ENCODE measurements around the gene DLGAP1. TPM values are rescaled to one million over a fixed set of nuclear protein-coding genes. Genes with fewer than 3 reads are reported as not detected.

DLGAP1 gene
- total RNA-seq, 1 donor from 2014 or later, result 105 TPM

DNA sequence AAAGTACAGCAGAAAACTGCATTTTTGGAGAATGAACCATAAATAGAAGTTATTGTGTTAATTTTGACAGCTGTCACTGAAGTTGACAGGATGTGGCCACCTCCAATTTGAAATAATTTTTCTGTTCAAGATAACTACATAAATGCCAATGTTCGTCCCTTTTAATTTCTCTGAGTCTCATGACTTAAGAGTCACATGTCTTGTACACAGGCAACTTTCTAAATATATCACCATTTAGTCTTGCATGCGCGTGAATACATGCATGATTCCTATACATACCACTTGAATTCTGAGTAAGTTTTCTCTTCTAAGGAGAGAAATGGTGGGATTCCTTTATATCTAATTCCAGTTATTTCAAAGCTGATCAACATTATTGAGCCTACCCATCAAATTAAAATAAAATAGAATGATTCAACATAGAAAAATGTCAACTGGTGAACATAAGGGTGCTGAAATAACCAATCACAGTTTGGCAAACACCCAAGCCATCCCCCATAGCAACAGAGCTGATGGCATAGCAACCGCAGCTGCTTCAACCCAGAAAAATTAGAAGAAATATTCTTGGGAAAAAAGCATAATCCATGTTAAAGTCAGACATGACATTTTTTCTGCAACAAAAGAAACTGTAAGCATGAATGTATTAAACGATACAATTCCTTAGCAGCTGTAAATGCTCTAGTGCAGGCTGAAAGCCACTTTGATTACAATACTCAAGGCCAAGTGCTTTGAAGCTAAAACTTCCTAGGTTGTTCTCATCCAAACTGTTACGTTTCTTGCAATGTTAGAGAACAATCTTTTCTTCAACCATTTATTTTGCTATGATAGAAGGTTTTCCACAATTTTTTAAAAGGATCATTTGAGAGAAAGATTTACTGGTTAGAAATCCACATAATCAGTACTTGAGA lies 282.7 kb downstream of the DLGAP1 start:
- no peak for DNase-seq (ENCODE audit: low spot score)

- DNase-seq (ENCODE audit: low spot score), result no peak
Measured at GRCh38 chr18:4157352-4157751, 297.8 kb downstream of the DLGAP1 start.

DNA sequence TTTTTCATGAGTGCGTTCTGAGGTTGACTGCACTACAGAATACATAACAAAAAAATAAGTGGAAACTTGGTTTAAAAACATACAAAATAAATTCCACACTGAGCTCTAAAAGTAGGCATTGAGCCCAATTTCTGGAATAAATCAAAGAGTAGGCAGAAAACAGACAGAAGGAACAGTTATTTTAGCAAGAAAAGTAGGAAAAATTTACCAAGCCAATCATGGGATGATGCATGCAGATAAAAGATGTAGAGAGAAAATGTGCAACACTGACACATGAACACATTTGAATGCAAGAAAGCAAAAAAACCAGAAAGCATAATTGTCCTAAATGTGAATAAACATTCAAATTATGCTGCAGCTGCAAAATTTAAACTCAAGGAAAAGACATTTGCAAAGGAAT lies 308.3 kb downstream of the DLGAP1 start:
- DNase-seq (ENCODE audit: low spot score), result no peak

DNA sequence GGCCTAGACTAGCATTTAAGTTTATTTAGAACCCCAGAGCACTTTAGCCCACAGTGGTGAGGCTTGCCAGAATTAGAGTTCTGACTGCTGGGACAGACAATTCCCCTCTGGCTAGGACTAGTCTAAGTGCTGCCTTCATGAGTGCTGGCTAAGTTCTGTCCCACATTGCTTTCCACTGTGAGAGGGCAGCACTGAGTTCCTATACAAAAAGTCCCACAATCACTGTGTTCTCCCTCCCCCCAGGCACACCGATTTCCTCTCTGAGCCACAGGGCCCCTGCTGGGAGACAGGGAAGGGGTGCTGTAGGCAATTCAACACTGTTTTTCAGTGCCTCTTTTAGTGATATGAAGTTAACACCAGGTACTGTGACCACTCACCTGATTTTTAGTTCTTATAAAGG lies 310.9 kb downstream of the DLGAP1 start:
- DNase-seq (ENCODE audit: low spot score), result no peak

DNA sequence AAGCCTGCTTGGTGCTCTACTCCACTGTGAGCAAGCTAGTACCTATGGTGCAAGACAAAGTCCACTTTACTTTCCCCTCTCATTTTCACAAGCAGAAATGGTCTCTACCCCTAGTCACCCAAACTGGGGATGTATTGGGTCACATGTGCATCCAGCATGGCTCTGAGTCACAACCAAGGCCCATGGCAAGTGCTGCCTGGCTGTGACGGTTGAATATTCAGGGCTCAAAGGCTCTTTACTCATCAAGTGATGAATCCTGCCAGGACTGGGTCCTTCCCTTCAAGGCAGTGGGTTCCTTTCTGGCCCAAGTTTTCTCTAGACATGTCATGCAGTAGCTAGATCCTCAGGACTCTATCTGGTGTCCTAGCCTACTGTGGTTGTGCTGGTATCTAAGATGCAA lies 311.5 kb downstream of the DLGAP1 start:
- no peak for DNase-seq (ENCODE audit: low spot score)

DNA sequence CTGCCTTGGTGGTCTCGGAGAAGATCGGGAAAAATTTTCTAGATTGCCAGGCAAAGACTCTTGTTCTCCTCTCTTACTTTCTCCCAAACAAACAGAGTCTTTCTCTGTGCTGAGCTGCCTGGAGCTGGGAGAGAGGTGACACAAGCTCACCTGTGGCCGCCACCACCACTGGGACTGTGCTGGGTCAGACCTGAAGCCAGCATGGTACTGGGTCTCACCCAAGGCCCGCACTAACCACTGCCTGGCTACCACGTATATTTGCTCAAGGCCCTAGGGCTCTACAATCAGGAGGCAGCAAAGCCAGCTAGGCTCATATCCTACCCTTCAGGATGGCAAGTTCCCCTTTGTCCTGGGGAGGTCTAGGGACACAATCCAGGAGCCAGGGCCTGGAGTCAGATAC lies 312.2 kb downstream of the DLGAP1 start:
- DNase-seq (ENCODE audit: low spot score), result no peak

GRCh38 chr18:4134700-4135099 lies 320.4 kb downstream of the DLGAP1 start:
- DNase-seq (ENCODE audit: low spot score), result no peak

DNA sequence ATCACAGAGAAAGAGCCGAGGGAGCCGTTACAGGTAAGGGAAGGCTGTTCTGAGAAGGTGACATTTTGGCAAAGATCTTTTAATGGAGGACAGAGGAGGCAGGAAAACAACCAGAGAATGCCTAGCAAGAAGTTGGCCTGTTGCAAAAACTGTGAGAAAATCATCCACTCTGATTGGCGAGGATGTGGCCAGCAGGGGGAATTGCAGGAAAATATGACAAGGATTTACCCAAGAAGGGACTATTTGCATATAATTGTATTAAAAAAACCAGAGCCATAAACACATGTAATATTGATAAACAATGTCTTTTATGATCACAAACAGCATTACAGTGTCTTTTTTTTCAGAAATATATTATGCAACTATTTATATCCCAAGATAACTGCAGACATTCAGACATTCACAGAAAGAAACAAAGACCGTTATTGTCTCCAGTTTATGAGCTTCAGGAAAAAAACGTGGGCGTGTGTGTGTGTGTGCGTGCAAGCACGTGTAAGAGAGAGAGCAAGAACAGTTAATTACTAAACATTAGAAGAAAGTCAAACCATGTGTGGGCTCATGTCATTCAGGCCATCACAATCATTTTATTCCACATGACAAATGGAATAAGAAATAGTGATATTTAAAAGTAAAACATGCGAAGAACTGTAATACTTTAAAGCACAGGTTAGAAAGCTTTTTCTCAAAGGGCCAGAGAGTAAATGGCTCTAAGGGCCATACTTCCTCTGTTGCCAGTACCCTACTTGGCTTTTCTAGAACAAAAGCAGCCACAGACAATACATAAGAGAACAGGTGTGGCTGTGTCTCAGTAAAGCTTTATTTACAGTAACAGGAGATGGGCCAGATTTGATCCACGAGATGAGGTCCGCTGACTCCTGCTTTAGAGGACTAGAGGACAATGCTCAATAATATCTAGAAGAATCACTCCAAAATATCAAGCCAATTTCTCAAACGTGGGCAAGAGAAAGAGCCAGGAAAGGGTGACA lies 324.1 kb downstream of the DLGAP1 start:
- no peak for DNase-seq (ENCODE audit: low spot score)

- no peak for DNase-seq (ENCODE audit: low spot score)
Measured at GRCh38 chr18:4126939-4127338, 328.2 kb downstream of the DLGAP1 start.

- no peak for DNase-seq (ENCODE audit: low spot score)
Measured at GRCh38 chr18:4125627-4126230, 329.4 kb downstream of the DLGAP1 start.

DNA sequence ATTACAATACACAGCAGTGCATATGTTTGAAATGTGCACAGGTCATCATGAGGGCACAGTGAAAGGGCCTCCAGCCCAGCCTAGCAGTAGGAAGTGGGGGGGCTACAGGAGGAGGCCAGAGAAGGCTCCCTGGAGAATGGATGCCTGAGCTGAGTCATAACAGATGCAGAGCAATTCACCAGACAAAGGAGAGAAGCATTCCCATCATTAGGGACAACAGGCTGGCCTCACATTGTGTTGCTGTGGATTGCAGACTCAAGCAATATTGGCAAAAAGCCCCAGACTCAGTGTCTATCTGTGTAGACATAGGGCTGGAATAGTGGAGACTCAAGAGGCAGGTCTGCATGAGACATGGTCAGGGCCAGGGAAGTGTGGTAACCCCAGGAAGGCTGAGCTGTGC lies 329.9 kb downstream of the DLGAP1 start:
- DNase-seq (ENCODE audit: low spot score), result no peak

- DNase-seq (ENCODE audit: low spot score), result no peak
Measured at GRCh38 chr18:4119813-4120212, 335.3 kb downstream of the DLGAP1 start.

- DNase-seq (ENCODE audit: low spot score), result no peak
Measured at GRCh38 chr18:4119127-4119648, 335.9 kb downstream of the DLGAP1 start.

- DNase-seq (ENCODE audit: low spot score), result no peak
Measured at GRCh38 chr18:4108016-4108415, 347.1 kb downstream of the DLGAP1 start.

- no peak for DNase-seq (ENCODE audit: low spot score)
Measured at GRCh38 chr18:4107049-4107467, 348.0 kb downstream of the DLGAP1 start.

DNA sequence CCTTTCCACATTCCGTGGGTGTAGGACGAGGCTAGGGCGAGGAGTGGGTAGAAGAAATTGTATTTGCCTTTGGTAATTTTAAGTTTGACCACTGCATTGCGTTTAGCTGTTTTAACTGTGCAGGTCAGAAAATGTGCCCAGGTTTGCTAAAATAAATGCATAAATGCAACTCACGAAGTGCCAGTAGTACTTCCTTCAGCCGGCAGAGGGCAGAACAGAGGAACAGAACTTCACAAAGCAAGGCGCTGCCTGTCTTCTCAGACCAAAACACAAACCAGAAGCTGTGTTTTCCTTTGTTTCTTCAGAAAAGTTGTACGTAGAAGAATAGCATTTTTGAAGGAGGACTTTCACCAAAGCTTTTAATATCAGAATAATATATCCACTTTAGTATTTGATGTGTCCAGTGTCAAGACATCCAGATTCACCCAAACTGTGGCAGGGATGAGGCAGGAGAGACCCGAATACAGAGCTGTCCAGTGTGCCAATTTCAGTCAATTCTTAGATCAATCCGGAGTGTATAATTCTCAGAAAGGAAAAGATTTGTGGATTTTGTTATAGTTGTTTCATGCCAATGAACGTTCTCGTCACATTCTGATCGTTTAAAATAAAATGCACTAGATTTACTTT lies 348.6 kb downstream of the DLGAP1 start:
- peak; percentile 60 for DNase-seq (ENCODE audit: low spot score)

DNA sequence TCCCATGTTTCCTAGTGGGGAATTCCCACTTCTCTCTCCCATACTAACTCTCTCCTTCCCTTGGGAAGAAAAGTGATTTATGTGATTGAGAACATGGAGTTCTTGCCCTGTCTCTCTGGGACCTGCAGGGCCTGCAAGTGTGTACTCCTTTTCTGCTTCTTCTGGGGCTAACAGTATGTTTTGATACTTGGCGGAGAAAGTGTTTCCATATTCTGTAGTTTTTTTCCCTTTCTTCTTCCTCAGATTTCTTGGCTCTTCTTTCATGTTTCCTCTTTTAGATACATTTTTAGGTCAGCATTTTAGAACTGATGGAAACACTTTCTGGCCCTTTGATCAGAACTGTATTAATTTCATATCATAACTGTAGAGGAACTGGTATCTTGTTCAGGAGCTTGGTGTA lies 352.2 kb downstream of the DLGAP1 start:
- DNase-seq (ENCODE audit: low spot score), result no peak

GRCh38 chr18:4101009-4101408 lies 354.1 kb downstream of the DLGAP1 start:
- DNase-seq (ENCODE audit: low spot score), result no peak

DNA sequence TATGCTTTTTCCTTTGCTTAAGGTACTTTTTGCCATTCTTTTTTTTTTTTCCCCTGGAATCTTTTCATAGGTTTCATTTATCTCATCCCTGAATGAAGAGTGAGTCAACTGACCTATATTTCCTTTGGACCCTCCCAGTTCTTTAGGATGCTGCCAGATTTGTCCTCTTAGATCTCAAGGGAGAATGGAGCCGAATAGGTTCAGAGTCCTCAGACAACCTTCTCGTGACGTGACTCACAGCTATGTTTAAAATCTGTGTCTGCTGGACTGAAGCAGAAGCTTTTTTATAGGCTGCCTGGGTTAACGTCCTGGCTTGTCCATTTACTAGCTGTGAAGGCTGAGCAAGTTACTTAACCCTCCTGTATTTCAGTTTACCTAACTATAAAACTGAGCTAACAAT lies 358.6 kb downstream of the DLGAP1 start:
- no peak for DNase-seq (ENCODE audit: low spot score)

- no peak for DNase-seq (ENCODE audit: low spot score)
Measured at GRCh38 chr18:4093676-4094075, 361.4 kb downstream of the DLGAP1 start.

DNA sequence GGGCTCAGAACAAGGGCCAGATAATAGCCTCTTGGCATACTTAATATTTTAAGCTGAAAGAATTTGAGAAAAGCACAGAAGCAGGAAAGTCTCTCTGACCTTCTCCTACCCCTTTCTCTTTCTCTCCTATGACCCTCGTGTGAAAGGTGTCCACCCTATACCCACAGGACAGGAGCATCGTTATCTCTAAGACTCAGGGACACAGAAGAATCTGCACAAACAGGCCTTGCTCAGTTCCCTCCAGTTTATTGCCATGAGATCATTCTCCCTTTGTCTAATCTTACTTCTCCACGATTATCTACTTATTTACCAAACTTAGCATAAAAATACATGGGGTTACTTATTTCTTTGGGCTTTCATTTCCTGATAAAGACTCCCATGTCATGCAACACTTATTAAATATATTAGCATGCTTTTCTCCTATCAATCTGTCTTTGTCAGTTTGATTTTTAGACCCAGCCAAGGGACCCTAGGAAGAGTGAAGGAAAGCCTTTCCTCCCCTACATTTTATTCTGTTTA lies 370.7 kb downstream of the DLGAP1 start:
- DNase-seq (ENCODE audit: low spot score), result no peak

Measured in mucosa of gallbladder (tissue), 1 donor.